Mesendoderm (in vitro differentiated cells): ENCODE measurements around the gene LRR1.

Experiments
- DNase-seq: peaks from one replicate; pipeline ENCODE4 v3.0.0; 2013
- H2AK5ac ChIP-seq: 2 replicates; pipeline ENCODE4 v1.6.1; 2013; ENCODE audit warnings: low read length, inconsistent platforms
- H2BK120ac ChIP-seq: 2 replicates; pipeline ENCODE4 v1.6.1; 2013; ENCODE audit warnings: low read depth, mild to moderate bottlenecking, low read length, moderate library complexity, mixed read lengths
- H2BK15ac ChIP-seq: replicated peaks from 2 replicates; pipeline ENCODE4 v1.6.1; 2013; ENCODE audit warnings: low read depth, mild to moderate bottlenecking, moderate library complexity
- H2BK5ac ChIP-seq: 2 replicates; pipeline ENCODE4 v1.6.1; 2013; ENCODE audit warnings: low read length, inconsistent platforms
- H3K18ac ChIP-seq: 2 replicates; pipeline ENCODE4 v1.6.1; 2013; ENCODE audit warnings: mild to moderate bottlenecking, low read length, mixed read lengths
- H3K23ac ChIP-seq: one replicate; pipeline ENCODE4 v1.6.1; 2013; ENCODE audit warnings: low read length
- H3K27ac ChIP-seq: 2 replicates; pipeline ENCODE4 v1.5.1; 2013; ENCODE audit warnings: low read depth, mild to moderate bottlenecking, inconsistent platforms, low read length, moderate library complexity
- H3K27me3 ChIP-seq: 2 replicates; pipeline ENCODE4 v1.6.1; 2013; ENCODE audit warnings: low read length, control low read depth, mild to moderate bottlenecking, inconsistent platforms; ENCODE audit not compliant: insufficient read depth, poor library complexity
- H3K36me3 ChIP-seq: 2 replicates; pipeline ENCODE4 v1.6.1; 2013; ENCODE audit warnings: low read length, inconsistent platforms; ENCODE audit not compliant: control insufficient read depth, insufficient read depth
- H3K4ac ChIP-seq: one replicate; pipeline ENCODE4 v1.6.1; 2013; ENCODE audit warnings: low read depth, mild to moderate bottlenecking, low read length, moderate library complexity
- H3K4me1 ChIP-seq: 2 replicates; pipeline ENCODE4 v1.6.1; 2013; ENCODE audit warnings: low read depth, low read length, inconsistent platforms; ENCODE audit not compliant: control insufficient read depth
- H3K4me2 ChIP-seq: 2 replicates; pipeline ENCODE4 v1.6.1; 2013; ENCODE audit warnings: low read length
- H3K4me3 ChIP-seq: 2 replicates; pipeline ENCODE4 v1.5.1; 2013; ENCODE audit warnings: mild to moderate bottlenecking, low read length
- H3K56ac ChIP-seq: one replicate; pipeline ENCODE4 v1.6.1; 2013; ENCODE audit warnings: low read length
- H3K79me1 ChIP-seq: 2 replicates; pipeline ENCODE4 v1.6.1; 2013; ENCODE audit warnings: low read length, inconsistent platforms
- H3K79me2 ChIP-seq: 2 replicates; pipeline ENCODE4 v1.6.1; 2013; ENCODE audit warnings: mild to moderate bottlenecking, low read length; ENCODE audit not compliant: control insufficient read depth, insufficient read depth
- H3K9ac ChIP-seq: 2 replicates; pipeline ENCODE4 v1.6.1; 2013; ENCODE audit warnings: low read length, inconsistent platforms
- H4K5ac ChIP-seq: one replicate; pipeline ENCODE4 v1.6.1; 2013; ENCODE audit warnings: low read length
- H4K8ac ChIP-seq: one replicate; pipeline ENCODE4 v1.6.1; 2013; ENCODE audit warnings: low read depth, mild to moderate bottlenecking, control low read depth, low read length, moderate library complexity
- WGBS: extraction: QIAGEN DNeasy Blood & Tissue Kit; methylation state at CpG from one replicate; pipeline ENCODE4 v1.1.7; 2013; ENCODE audit warnings: low lambda C conversion rate, missing lambda C conversion rate; ENCODE audit not compliant: insufficient coverage; ENCODE audit errors: extremely low coverage; 5-methylcytosine and 5-hydroxymethylcytosine counted together

Gene LRR1

GRCh38 chr14:49553106-49553505 is 45.6 kb upstream of the LRR1 start:
- H2BK15ac ChIP-seq = no peak overlapping the region
- H3K36me3 ChIP-seq = no peaks in the 10 kb centered on the region
- H3K27ac ChIP-seq = no peak overlapping the region
- no peaks in the 10 kb centered on the region for H3K79me1 ChIP-seq
- no peaks in the 10 kb centered on the region for H3K27me3 ChIP-seq
- no peak overlapping the region for H3K4me2 ChIP-seq
- H3K9ac ChIP-seq = no peak overlapping the region
- H4K8ac ChIP-seq = no peak overlapping the region
- H4K5ac ChIP-seq = no peak overlapping the region
- no peak overlapping the region for H3K4ac ChIP-seq
- H2BK5ac ChIP-seq = no peak overlapping the region
- H3K79me2 ChIP-seq = no peaks in the 10 kb centered on the region
- H2BK120ac ChIP-seq = no peak overlapping the region
- no peak overlapping the region for H3K56ac ChIP-seq
- H3K4me3 ChIP-seq = no peak overlapping the region
- H3K4me1 ChIP-seq = peaks cover 6% of the 10 kb centered on the region
- H3K18ac ChIP-seq = no peak overlapping the region
- H3K23ac ChIP-seq = no peak overlapping the region
- no peak overlapping the region for H2AK5ac ChIP-seq
- no peak for DNase-seq

- Histone ChIP-seq H3K4me3 (no peak overlapping the region), H2AK5ac (no peak overlapping the region), H3K36me3 (no peaks in the 10 kb centered on the region), H3K4ac (no peak overlapping the region), H3K79me2 (no peaks in the 10 kb centered on the region), H4K5ac (no peak overlapping the region), H2BK15ac (no peak overlapping the region), H4K8ac (no peak overlapping the region), H3K23ac (no peak overlapping the region), H2BK120ac (no peak overlapping the region), H3K27ac (no peak overlapping the region), H3K4me1 (peaks cover 6% of the 10 kb centered on the region), H3K9ac (no peak overlapping the region), H2BK5ac (no peak overlapping the region), H3K4me2 (no peak overlapping the region), H3K27me3 (no peaks in the 10 kb centered on the region), H3K56ac (no peak overlapping the region), H3K18ac (no peak overlapping the region), H3K79me1 (no peaks in the 10 kb centered on the region)
- no peak for DNase-seq
- no CpG with 5 or more reads among the region's 3 CpGs for WGBS
These were observed 44.8 kb upstream of the LRR1 start for GRCh38 chr14:49553892-49554291.

GRCh38 chr14:49559979-49560768 is 38.6 kb upstream of the LRR1 start:
- Histone ChIP-seq H3K4me3 (no peak overlapping the region), H4K5ac (no peak overlapping the region), H3K27me3 (no peaks in the 10 kb centered on the region), H3K4me1 (no peaks in the 10 kb centered on the region), H3K4ac (no peak overlapping the region), H3K4me2 (no peak overlapping the region), H2BK120ac (no peak overlapping the region), H2BK5ac (no peak overlapping the region), H4K8ac (no peak overlapping the region), H3K23ac (no peak overlapping the region), H3K18ac (no peak overlapping the region), H3K56ac (no peak overlapping the region), H3K9ac (no peak overlapping the region), H3K36me3 (no peaks in the 10 kb centered on the region), H2BK15ac (no peak overlapping the region), H3K79me1 (no peaks in the 10 kb centered on the region), H2AK5ac (no peak overlapping the region), H3K27ac (no peak overlapping the region), H3K79me2 (no peaks in the 10 kb centered on the region)
- no peak for DNase-seq
- WGBS = no CpG with 5 or more reads among the region's 6 CpGs

GRCh38 chr14:49566714-49567113 is 32.0 kb upstream of the LRR1 start:
- no CpG with 5 or more reads among the region's 12 CpGs for WGBS
- H3K79me1 ChIP-seq = no peaks in the 10 kb centered on the region
- H3K4me2 ChIP-seq = no peak overlapping the region
- no peak overlapping the region for H3K4me3 ChIP-seq
- no peak overlapping the region for H3K4ac ChIP-seq
- H3K27me3 ChIP-seq = no peaks in the 10 kb centered on the region
- H4K8ac ChIP-seq = no peak overlapping the region
- no peak overlapping the region for H2BK5ac ChIP-seq
- H3K23ac ChIP-seq = no peak overlapping the region
- H3K56ac ChIP-seq = no peak overlapping the region
- H2AK5ac ChIP-seq = no peak overlapping the region
- H3K27ac ChIP-seq = no peak overlapping the region
- H3K9ac ChIP-seq = no peak overlapping the region
- no peaks in the 10 kb centered on the region for H3K4me1 ChIP-seq
- no peak for DNase-seq
- H2BK120ac ChIP-seq = no peak overlapping the region
- no peaks in the 10 kb centered on the region for H3K36me3 ChIP-seq
- H4K5ac ChIP-seq = no peak overlapping the region
- H3K79me2 ChIP-seq = no peaks in the 10 kb centered on the region
- H3K18ac ChIP-seq = no peak overlapping the region
- H2BK15ac ChIP-seq = no peak overlapping the region

GRCh38 chr14:49569281-49569680 is 29.5 kb upstream of the LRR1 start:
- H3K27me3 ChIP-seq = no peaks in the 10 kb centered on the region
- H2BK5ac ChIP-seq = no peak overlapping the region
- H2BK15ac ChIP-seq = no peak overlapping the region
- no peaks in the 10 kb centered on the region for H3K79me1 ChIP-seq
- no peak for DNase-seq
- H4K8ac ChIP-seq = no peak overlapping the region
- H3K9ac ChIP-seq = no peak overlapping the region
- H3K4me1 ChIP-seq = no peaks in the 10 kb centered on the region
- no peak overlapping the region for H2AK5ac ChIP-seq
- no peak overlapping the region for H3K18ac ChIP-seq
- H3K79me2 ChIP-seq = no peaks in the 10 kb centered on the region
- H3K23ac ChIP-seq = no peak overlapping the region
- H2BK120ac ChIP-seq = no peak overlapping the region
- H3K56ac ChIP-seq = no peak overlapping the region
- no peak overlapping the region for H3K4me3 ChIP-seq
- no peak overlapping the region for H3K27ac ChIP-seq
- no peaks in the 10 kb centered on the region for H3K36me3 ChIP-seq
- no peak overlapping the region for H4K5ac ChIP-seq
- no peak overlapping the region for H3K4me2 ChIP-seq
- no CpG with 5 or more reads among the region's 3 CpGs for WGBS
- no peak overlapping the region for H3K4ac ChIP-seq

- Histone ChIP-seq H3K27me3 (no peaks in the 10 kb centered on the region), H3K23ac (no peak overlapping the region), H3K36me3 (peaks cover 9% of the 10 kb centered on the region), H3K27ac (no peak overlapping the region), H3K56ac (no peak overlapping the region), H3K79me2 (no peaks in the 10 kb centered on the region), H3K4ac (no peak overlapping the region), H3K4me3 (no peak overlapping the region), H3K79me1 (peaks cover 1% of the 10 kb centered on the region), H2BK15ac (no peak overlapping the region), H4K5ac (no peak overlapping the region), H3K18ac (no peak overlapping the region), H2BK120ac (no peak overlapping the region), H3K4me1 (no peaks in the 10 kb centered on the region), H2BK5ac (no peak overlapping the region), H3K9ac (no peak overlapping the region), H4K8ac (no peak overlapping the region), H2AK5ac (no peak overlapping the region), H3K4me2 (no peak overlapping the region)
- no peak for DNase-seq
- no CpG with 5 or more reads among the region's 5 CpGs for WGBS
These were observed 24.7 kb upstream of the LRR1 start for GRCh38 chr14:49574038-49574437.
